ENCODE data around the gene SERINC5.

The SERINC5 gene

GRCh38 chr5:80103371-80103770 is 152.5 kb downstream of the SERINC5 start:
- no peak for DNase-seq (ENCODE audit: low read depth in 3 of 3)

GRCh38 chr5:80101993-80102392 is 153.9 kb downstream of the SERINC5 start:
- no peak for DNase-seq (ENCODE audit: low read depth in 3 of 3)

GRCh38 chr5:80097451-80097850 is 158.4 kb downstream of the SERINC5 start:
- no peak for DNase-seq (ENCODE audit: low read depth in 3 of 3)

GRCh38 chr5:80094236-80094738 is 161.6 kb downstream of the SERINC5 start:
- no peak for DNase-seq (ENCODE audit: low read depth in 3 of 3)

GRCh38 chr5:80093796-80094195 is 162.1 kb downstream of the SERINC5 start:
- no peak for DNase-seq (ENCODE audit: low read depth in 3 of 3)

- DNase-seq (ENCODE audit: low read depth in 3 of 3), result no peak
These were observed 163.3 kb downstream of the SERINC5 start for GRCh38 chr5:80092486-80093107.

- DNase-seq (ENCODE audit: low read depth in 3 of 3), result peak in 2 of 3 experiments; percentile 3 to 13
These were observed 164.1 kb downstream of the SERINC5 start for GRCh38 chr5:80091792-80092192.

GRCh38 chr5:80090884-80091166 is 165.0 kb downstream of the SERINC5 start:
- DNase-seq (ENCODE audit: low read depth in 3 of 3), result no peak

GRCh38 chr5:80083101-80083890 is 172.6 kb downstream of the SERINC5 start:
- peak in 1 of 3 experiments; percentile 9 for DNase-seq (ENCODE audit: low read depth in 3 of 3)

- peak in 2 of 3 experiments; percentile 41 to 66 for DNase-seq (ENCODE audit: low read depth in 3 of 3)
These were observed 173.1 kb downstream of the SERINC5 start for GRCh38 chr5:80082731-80083100.

- no peak for DNase-seq (ENCODE audit: low read depth in 3 of 3)
These were observed 173.6 kb downstream of the SERINC5 start for GRCh38 chr5:80082281-80082680.

GRCh38 chr5:80078921-80079320 is 176.9 kb downstream of the SERINC5 start:
- no peak for DNase-seq (ENCODE audit: low read depth in 3 of 3)

GRCh38 chr5:80077051-80077714 is 178.7 kb downstream of the SERINC5 start:
- DNase-seq (ENCODE audit: low read depth in 3 of 3), result no peak

GRCh38 chr5:80076131-80077050 is 179.5 kb downstream of the SERINC5 start:
- no peak for DNase-seq (ENCODE audit: low read depth in 3 of 3)

- DNase-seq (ENCODE audit: low read depth in 3 of 3), result no peak
These were observed 183.5 kb downstream of the SERINC5 start for GRCh38 chr5:80072103-80073073.

GRCh38 chr5:80071510-80072021 is 184.3 kb downstream of the SERINC5 start:
- DNase-seq (ENCODE audit: low read depth in 3 of 3), result no peak

GRCh38 chr5:80070338-80071056 is 185.4 kb downstream of the SERINC5 start:
- DNase-seq (ENCODE audit: low read depth in 3 of 3), result no peak

- DNase-seq (ENCODE audit: low read depth in 3 of 3), result no peak
These were observed 185.9 kb downstream of the SERINC5 start for GRCh38 chr5:80069918-80070318.

GRCh38 chr5:80069251-80069800 is 186.5 kb downstream of the SERINC5 start:
- DNase-seq (ENCODE audit: low read depth in 3 of 3), result no peak
